GM12891 (cell line): ENCODE data around the gene LONP2.

Experiments
- DNase-seq: peaks from one replicate; pipeline ENCODE4 v3.0.0; 2011; ENCODE audit warnings: low spot score; ENCODE audit not compliant: insufficient read length
- FAIRE-seq: peaks from 2 replicates; lab custom pipeline; 2011; peaks lifted over from hg19 to GRCh38; lab: Jason Lieb, UNC
- PAX5 ChIP-seq: IDR thresholded peaks from 2 replicates; pipeline ENCODE4 v1.6.1; 2011; ENCODE audit warnings: low read length, moderate library complexity, mild to moderate bottlenecking; ENCODE audit not compliant: insufficient read depth, severe bottlenecking
- POLR2A ChIP-seq: IDR thresholded peaks from 2 replicates; pipeline ENCODE4 v1.6.1; 2011; ENCODE audit warnings: low read depth, low read length, control low read depth
- POLR2AphosphoS5 ChIP-seq: IDR thresholded peaks from 2 replicates; pipeline ENCODE4 v1.6.1; 2011; ENCODE audit warnings: low read depth, low read length, control low read depth
- POU2F2 ChIP-seq: IDR thresholded peaks from 2 replicates; pipeline ENCODE4 v1.6.1; 2011; ENCODE audit warnings: low read depth, mild to moderate bottlenecking, control low read depth, low read length, moderate library complexity
- SPI1 ChIP-seq: IDR thresholded peaks from 2 replicates; pipeline ENCODE4 v1.6.1; 2011; ENCODE audit warnings: low read depth, low read length, control low read depth
- TAF1 ChIP-seq: IDR thresholded peaks from 2 replicates; pipeline ENCODE4 v1.6.1; 2011; ENCODE audit warnings: low read depth, low read length, control low read depth

Gene LONP2

DNA sequence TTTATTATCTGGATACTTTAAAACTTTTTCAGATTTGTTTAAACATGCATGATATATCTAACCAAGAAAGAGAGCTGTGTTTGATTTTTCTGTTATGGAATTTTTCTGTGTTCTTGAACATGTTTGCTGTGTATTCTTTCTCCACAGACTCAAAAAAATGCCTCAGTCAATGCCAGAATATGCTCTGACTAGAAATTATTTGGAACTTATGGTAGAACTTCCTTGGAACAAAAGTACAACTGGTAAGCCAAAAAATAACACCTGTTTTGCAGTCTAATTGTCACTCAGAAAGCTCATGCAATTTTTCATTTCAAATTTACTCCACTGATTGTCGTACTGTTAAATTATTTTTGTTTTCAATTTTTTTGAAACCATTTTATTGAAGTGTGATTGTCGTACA is 18.5 kb downstream of the LONP2 start:
- DNase-seq = no peak
- TF ChIP-seq POLR2AphosphoS5 (no peak), POLR2A (no peak), PAX5 (no peak), POU2F2 (no peak), SPI1 (no peak), TAF1 (no peak)
- no peak for FAIRE-seq

DNA sequence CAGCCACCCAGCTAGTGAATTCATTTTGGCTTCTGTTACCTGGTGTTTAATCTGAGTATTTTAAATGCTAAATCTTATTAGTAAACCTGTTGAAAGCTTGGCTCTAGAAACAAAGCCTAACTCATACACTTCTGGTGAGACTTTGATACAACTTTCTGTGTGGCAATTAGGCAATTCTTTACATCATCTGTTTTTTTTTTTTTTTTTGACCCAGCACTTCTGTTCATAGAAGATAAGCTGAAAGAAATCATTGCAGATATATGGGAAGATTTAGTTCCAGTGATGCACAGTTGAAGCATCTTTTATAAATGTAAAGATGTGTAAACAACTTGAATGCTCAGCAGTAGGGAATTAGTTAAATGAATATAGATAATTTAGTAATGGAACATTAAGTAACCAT is 24.9 kb downstream of the LONP2 start:
- TF ChIP-seq POLR2AphosphoS5 (no peak), PAX5 (no peak), SPI1 (no peak), POLR2A (no peak), TAF1 (no peak), POU2F2 (no peak)

DNA sequence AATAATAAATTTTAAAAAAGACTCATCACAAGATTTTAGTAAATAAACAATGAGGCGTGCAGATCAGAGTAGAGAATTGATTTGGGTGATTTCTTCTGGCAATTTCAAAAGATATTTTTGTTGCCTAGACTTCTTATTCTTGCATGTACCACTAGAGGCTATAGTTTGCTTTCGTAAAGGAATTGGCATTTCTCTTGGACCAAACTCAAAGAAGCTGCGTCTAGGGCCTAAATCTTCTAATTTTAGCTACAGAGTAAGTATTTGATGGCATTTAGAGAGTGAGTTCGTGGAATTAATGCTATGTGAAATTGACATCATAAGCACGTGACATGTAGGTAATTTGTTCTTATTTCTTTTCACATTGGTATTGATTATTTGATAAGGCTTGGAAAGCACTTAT is 27.6 kb downstream of the LONP2 start:
- DNase-seq = no peak
- TF ChIP-seq TAF1 = no peak
- TF ChIP-seq POLR2A = no peak
- TF ChIP-seq PAX5 = no peak
- no peak for TF ChIP-seq POU2F2
- TF ChIP-seq POLR2AphosphoS5 = no peak
- no peak for TF ChIP-seq SPI1
- no peak for FAIRE-seq

More for the DNA sequence above, 24.9 kb downstream of the LONP2 start:
- FAIRE-seq = no peak
- no peak for DNase-seq

DNA sequence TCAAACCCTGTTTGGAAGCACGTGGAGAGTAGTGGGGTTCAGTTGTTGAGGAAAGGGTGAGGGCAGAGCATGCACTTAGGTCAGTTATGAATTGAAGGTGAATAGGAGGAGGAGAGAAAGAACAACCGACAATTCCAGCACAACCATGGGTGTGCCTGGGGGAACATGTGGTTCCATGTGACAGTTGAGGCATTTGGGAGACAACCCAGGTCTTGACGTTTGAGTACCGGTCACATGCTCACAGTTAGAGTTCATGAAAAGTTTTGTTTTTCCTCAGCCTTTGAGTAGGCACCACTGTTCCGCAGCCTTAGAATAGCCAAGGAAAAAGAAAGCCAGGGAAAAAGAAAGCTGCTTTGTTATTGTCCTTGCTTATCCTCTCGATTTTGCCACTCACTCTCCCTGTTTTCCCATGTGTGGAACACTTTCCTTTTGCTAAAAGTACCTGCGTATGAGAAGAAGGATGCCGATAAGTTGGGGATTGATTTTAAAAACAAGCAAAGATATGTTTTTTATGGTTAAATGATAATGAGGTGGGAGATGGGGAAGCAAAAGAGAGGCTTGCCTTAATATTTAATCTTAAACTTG is 28.8 kb downstream of the LONP2 start:
- DNase-seq (no peak), FAIRE-seq (peak; percentile 26)
- TF ChIP-seq POU2F2 = no peak
- no peak for TF ChIP-seq SPI1
- no peak for TF ChIP-seq POLR2AphosphoS5

DNA sequence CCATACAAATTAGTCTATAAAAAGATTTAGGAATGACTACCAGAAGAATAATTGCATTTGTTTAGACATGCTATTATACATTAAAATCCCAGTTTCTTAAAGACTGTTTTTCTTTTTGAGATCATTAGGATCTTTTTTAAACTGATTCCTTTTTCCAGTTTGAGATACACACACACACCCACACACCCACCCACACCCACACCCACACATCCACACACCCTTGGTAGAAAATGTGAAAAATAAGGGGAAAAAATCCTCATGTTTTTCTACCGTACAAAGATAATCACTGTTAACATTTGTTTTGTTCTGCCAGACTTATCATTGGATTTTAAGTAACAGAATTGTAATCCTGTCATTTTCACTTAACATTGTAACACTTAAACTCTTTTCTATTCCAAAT is 30.4 kb downstream of the LONP2 start:
- DNase-seq (no peak), FAIRE-seq (no peak)
- TF ChIP-seq TAF1 = no peak
- no peak for TF ChIP-seq PAX5
- TF ChIP-seq POLR2A = no peak
- TF ChIP-seq SPI1 = no peak

DNA sequence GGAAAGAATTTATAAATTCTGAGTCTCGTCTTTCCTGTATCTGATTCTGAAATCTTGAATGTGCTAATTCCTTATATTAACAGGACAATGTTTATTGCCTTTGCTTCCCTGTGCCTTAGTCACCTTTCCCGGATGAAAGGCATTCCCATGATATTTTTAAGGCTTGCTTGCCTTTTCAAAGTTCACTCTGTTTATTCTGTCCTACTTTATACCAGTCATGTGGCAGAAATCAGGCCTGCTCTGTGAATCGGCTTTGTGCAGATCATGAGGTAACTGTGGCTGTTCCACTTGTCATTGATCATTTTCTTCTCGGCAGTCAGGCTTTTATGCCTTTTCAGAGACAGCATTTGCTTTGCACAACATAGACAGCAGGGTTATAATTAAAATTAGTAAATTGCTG is 32.0 kb downstream of the LONP2 start:
- DNase-seq = no peak
- TF ChIP-seq POLR2A (no peak), SPI1 (no peak), PAX5 (no peak), POU2F2 (no peak), TAF1 (no peak), POLR2AphosphoS5 (no peak)
- no peak for FAIRE-seq

DNA sequence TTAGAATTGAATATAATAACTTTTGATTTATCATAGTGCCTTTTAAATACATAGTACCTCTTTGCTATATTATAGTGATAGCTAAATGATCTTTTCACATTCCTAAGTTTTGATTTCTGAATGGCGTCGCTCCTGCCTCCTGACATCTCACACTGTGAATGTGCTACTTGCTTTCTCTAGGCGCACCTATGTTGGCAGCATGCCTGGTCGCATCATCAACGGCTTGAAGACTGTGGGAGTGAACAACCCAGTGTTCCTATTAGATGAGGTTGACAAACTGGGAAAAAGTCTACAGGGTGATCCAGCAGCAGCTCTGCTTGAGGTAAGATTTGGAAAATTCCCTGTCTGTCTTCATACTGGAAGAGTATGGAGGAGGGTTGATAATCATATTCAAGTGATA is 33.1 kb downstream of the LONP2 start:
- TF ChIP-seq POLR2A (no peak), PAX5 (no peak), TAF1 (no peak), SPI1 (no peak), POU2F2 (no peak), POLR2AphosphoS5 (no peak)
- DNase-seq (no peak), FAIRE-seq (no peak)

DNA sequence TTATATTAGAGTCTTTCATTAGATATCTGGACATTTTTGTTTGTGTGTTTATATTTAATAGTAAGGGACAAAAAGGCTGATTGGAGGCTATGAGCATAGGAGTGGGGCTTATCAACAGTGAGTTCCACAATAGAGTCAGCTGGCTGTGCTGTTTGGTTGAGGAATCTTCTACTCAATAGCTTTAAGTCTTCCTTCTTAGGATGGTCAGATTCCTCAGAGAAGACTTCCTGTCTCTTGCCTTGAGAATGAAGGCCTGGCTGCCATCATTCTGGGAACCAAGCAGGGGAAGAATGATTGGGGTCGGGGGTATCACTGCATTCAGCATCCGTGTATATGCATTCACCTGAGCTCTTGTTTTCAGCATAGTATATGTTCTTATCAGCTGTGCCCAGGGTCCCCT is 35.1 kb downstream of the LONP2 start:
- TF ChIP-seq POLR2AphosphoS5 (no peak), POLR2A (no peak)
- DNase-seq = no peak
- no peak for FAIRE-seq

DNA sequence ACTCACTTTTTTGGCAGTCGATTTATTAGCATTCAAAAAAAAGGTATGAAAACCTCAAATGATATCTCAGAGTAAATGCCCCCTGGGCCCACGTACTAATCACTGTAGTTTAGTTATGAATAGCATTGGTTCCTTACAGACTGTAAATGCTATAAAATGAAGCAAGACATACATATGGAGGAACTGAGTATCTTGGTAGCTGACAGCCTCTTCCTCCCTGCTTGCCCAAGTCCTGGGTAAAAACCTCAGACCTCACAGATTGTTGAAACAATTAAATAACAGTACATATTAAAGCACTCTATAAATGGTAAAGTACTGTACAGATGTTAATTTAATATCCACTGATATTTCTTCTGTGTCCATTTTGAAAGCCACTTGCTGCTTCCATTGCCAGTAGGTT is 36.4 kb downstream of the LONP2 start:
- no peak for DNase-seq
- no peak for FAIRE-seq
- TF ChIP-seq POLR2AphosphoS5 (no peak), SPI1 (peak; percentile 43)

DNA sequence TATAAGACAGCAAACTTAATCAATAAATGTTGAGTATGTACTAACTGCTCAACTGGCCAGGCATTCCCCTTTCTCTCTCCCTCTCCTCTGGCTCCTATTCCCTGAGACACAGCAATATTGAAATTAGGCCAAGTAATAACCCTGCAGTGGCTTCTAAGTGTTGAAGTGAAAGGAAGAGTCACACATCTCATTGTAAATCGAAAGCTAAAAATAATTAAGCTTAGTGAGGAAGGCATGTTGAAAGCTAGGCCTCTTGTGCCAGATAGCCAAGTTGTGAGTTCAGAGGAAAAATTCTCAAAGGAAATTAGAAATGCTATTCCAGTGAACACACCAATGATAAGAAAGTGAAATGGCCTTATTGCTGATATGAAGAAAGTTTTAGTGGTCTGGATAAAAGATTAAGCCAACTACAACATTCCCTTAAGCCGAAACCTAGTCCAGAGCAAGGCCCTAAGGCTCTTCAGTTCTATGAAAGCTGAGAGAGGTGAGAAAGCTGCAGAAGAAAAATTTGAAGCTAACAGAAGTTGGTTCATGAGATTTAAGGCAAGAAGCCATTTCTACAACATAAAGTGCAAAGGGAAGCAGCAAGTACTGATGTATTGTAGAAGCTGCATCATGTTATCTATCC is 38.6 kb downstream of the LONP2 start:
- no peak for DNase-seq
- TF ChIP-seq PAX5 (no peak), TAF1 (no peak), POLR2AphosphoS5 (no peak), SPI1 (no peak), POU2F2 (no peak), POLR2A (no peak)
- FAIRE-seq = no peak

DNA sequence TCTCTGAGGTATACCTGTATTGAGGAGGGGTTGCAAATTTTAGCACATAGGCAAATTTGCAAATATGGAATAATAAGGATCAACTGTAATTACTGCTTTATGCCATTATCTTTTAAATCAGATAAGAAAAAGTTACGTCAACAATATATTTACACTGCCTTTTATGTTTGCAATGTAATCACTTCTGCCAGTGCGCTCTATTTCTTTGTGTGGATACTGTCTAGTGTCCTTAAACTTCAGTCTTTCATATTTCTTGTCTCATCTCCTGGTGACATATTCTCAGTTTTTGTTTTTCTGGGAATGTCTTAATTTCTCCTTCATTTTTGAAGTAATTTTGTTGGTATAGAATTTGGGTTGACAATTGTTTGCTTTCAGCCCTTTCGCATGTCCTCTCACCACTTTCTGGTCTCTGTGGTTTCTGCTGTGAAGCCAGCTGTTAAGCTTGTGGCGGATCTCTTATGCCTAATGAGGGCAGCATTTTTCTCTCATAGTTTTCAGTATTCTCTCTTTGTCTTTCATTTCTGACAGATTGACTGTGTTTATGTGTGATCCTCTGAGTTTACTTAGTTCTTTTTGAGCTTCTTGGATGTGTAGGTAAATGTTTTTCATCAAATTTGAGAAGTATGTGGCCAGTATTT is 40.8 kb downstream of the LONP2 start:
- TF ChIP-seq POU2F2 = no peak
- TF ChIP-seq TAF1 = no peak
- no peak for TF ChIP-seq SPI1
- TF ChIP-seq POLR2AphosphoS5 = no peak
- TF ChIP-seq POLR2A = no peak
- TF ChIP-seq PAX5 = no peak
- peak; percentile 75 for FAIRE-seq
- no peak for DNase-seq
